Liver (tissue), 9 donors: Measurements from ENCODE around the gene CLEC20A. TPM values are rescaled to one million over a fixed set of nuclear protein-coding genes. Genes with fewer than 3 reads are reported as not detected.

ENCODE experiments used
- DNase-seq: peaks from one replicate; pipeline ENCODE4 v3.0.0-alpha.2; 2017; ENCODE audit warnings: low spot score
- H3K27ac ChIP-seq, 2 donors: one replicate each; pipeline ENCODE4 v1.7.0; 2013; ENCODE audit warnings: inconsistent platforms in 2 of 2, low read length in 2 of 2, control low read depth in 1 of 2, low read depth in 1 of 2, mild to moderate bottlenecking in 1 of 2
- H3K27me3 ChIP-seq, 4 donors: one replicate each; pipeline versions ENCODE4 v1.6.1 to v1.7.0; 2013; ENCODE audit warnings: low read length in 3 of 4, inconsistent platforms in 1 of 4, mild to moderate bottlenecking in 1 of 4, moderate library complexity in 1 of 4; ENCODE audit not compliant: control insufficient read depth in 4 of 4, insufficient read depth in 4 of 4
- H3K36me3 ChIP-seq, 4 donors: one replicate each; pipeline versions ENCODE4 v1.6.1 to v1.7.0; 2013; ENCODE audit warnings: low read length in 3 of 4, mild to moderate bottlenecking in 3 of 4, low read depth in 1 of 4, moderate library complexity in 1 of 4; ENCODE audit not compliant: control insufficient read depth in 4 of 4, insufficient read depth in 3 of 4
- H3K4me1 ChIP-seq, 4 donors: one replicate each; pipeline versions ENCODE4 v1.6.1 to v1.7.0; 2013; ENCODE audit warnings: low read length in 3 of 4, mild to moderate bottlenecking in 3 of 4, moderate library complexity in 1 of 4; ENCODE audit not compliant: control insufficient read depth in 4 of 4, insufficient read depth in 4 of 4
- H3K4me3 ChIP-seq, 3 donors: one replicate each; pipeline versions ENCODE4 v1.6.1 to v1.7.0; 2013; ENCODE audit warnings: low read length in 3 of 3, control low read depth in 1 of 3, low read depth in 1 of 3, mild to moderate bottlenecking in 1 of 3
- H3K9ac ChIP-seq, 2 donors: one replicate each; pipeline ENCODE4 v1.7.0; 2013; ENCODE audit warnings: low read length in 2 of 2, mild to moderate bottlenecking in 2 of 2, moderate library complexity in 2 of 2, control low read depth in 1 of 2, low read depth in 1 of 2
- H3K9me3 ChIP-seq, 4 donors: one replicate each; pipeline versions ENCODE4 v1.6.1 to v1.7.0; 2013; ENCODE audit warnings: low read length in 3 of 4; ENCODE audit not compliant: control insufficient read depth in 4 of 4
- ATF3 ChIP-seq: IDR thresholded peaks from 2 replicates; pipeline ENCODE4 v1.6.1; 2016; ENCODE audit warnings: antibody characterized with exemption
- EGR1 ChIP-seq, 2 donors: IDR thresholded peaks; 2 replicates each; pipeline ENCODE4 v1.6.1; 2016 to 2018; ENCODE audit warnings: antibody characterized with exemption in 2 of 2, low read depth in 2 of 2
- FOXA1 ChIP-seq: IDR thresholded peaks from 2 replicates; pipeline ENCODE4 v1.6.1; 2016; ENCODE audit warnings: antibody characterized with exemption
- FOXA2 ChIP-seq: IDR thresholded peaks from 2 replicates; pipeline ENCODE4 v1.6.1; 2016; ENCODE audit warnings: antibody characterized with exemption
- GABPA ChIP-seq, 2 donors: IDR thresholded peaks in 1 of 2; conservative IDR thresholded peaks in 1 of 2; 2 replicates each; pipeline ENCODE4 v1.6.1; 2016; ENCODE audit warnings: antibody characterized with exemption in 2 of 2, mild to moderate bottlenecking in 1 of 2, moderate library complexity in 1 of 2
- HNF4A ChIP-seq, 2 donors: conservative IDR thresholded peaks; 2 replicates each; pipeline ENCODE4 v1.6.1; 2016; ENCODE audit warnings: antibody characterized with exemption in 2 of 2, mild to moderate bottlenecking in 2 of 2
- HNF4G ChIP-seq: IDR thresholded peaks from 2 replicates; pipeline ENCODE4 v1.6.1; 2016; ENCODE audit warnings: antibody characterized with exemption
- JUND ChIP-seq, 2 donors: IDR thresholded peaks; 2 replicates each; pipeline ENCODE4 v1.6.1; 2016; ENCODE audit warnings: antibody characterized with exemption in 2 of 2
- NR2F2 ChIP-seq: IDR thresholded peaks from 2 replicates; pipeline ENCODE4 v1.6.1; 2016; ENCODE audit warnings: antibody characterized with exemption
- RAD21 ChIP-seq, 2 donors: IDR thresholded peaks; 2 replicates each; pipeline ENCODE4 v1.6.1; 2016; ENCODE audit warnings: antibody characterized with exemption in 2 of 2, mild to moderate bottlenecking in 2 of 2
- REST ChIP-seq: IDR thresholded peaks from 2 replicates; pipeline ENCODE4 v1.6.1; 2016; ENCODE audit warnings: antibody characterized with exemption, mild to moderate bottlenecking
- RXRA ChIP-seq, 2 donors: IDR thresholded peaks; 2 replicates each; pipeline ENCODE4 v1.6.1; 2017 to 2018; ENCODE audit warnings: antibody characterized with exemption in 2 of 2, mild to moderate bottlenecking in 1 of 2
- SP1 ChIP-seq: IDR thresholded peaks from 2 replicates; pipeline ENCODE4 v1.6.1; 2018; ENCODE audit warnings: antibody characterized with exemption, mild to moderate bottlenecking
- TAF1 ChIP-seq: conservative IDR thresholded peaks from 2 replicates; pipeline ENCODE4 v1.6.1; 2016; ENCODE audit warnings: antibody characterized with exemption, mild to moderate bottlenecking
- YY1 ChIP-seq: IDR thresholded peaks from 2 replicates; pipeline ENCODE4 v1.6.1; 2016; ENCODE audit warnings: antibody characterized with exemption, mild to moderate bottlenecking
- ZBTB33 ChIP-seq: IDR thresholded peaks from 2 replicates; pipeline ENCODE4 v1.6.1; 2016; ENCODE audit warnings: antibody characterized with exemption
- WGBS: extraction: QIAGEN DNeasy Blood & Tissue Kit; methylation state at CpG from one replicate; pipeline ENCODE4 v1.1.7; 2013; 5-methylcytosine and 5-hydroxymethylcytosine counted together
- polyA plus RNA-seq, 2 donors: library from polyadenylated mRNA; stranded (reverse) in 1 of 2; unstranded in 1 of 2; fragments of 200-250 nt in 1 of 2; fragments of >200 nt in 1 of 2; fragmentation: Nextera tagmentation in 1 of 2; extraction: Ambion mirVana in 1 of 2; gene quantifications; one replicate each; pipeline versions ENCODE4 v1.2.1 to v1.2.3, GENCODE V29; 2013 to 2015
- total RNA-seq, 2 donors: library from RNA; depleted of rRNA; stranded (reverse); fragments of >200 nt; gene quantifications; one replicate each; pipeline ENCODE4 v1.2.3, GENCODE V29; 2014
- TF ChIP-seq, protein P1 (sequence below): IDR thresholded peaks from 2 replicates; pipeline ENCODE4 v1.6.1; 2016; ENCODE audit warnings: antibody characterized with exemption
- TF ChIP-seq, protein P2 (sequence below): fragments of 150-350 bp; IDR thresholded peaks from 2 replicates; pipeline ENCODE4 v1.5.1; 2017; ENCODE audit warnings: improper control_type of control experiment, low read depth, low read length; ENCODE audit not compliant: missing input control
- donor health status: healthy.
- donor health status: healthy.
- donor health status: healthy.
- donor health status: healthy.
- donor health status: healthy.

CLEC20A gene
- total and polyA plus RNA-seq, 4 donors, result 0.33 TPM; not detected in 3

- DNase-seq, result no peak
- Histone ChIP-seq H3K4me1 (peaks cover 0 to 14% (median 4%) of the 10 kb centered on the region in 4 donors), H3K9ac (no peak overlapping the region), H3K27me3 (no peaks in the 10 kb centered on the region), H3K27ac (no peak overlapping the region), H3K4me3 (no peak overlapping the region), H3K9me3 (peaks cover 0 to 3% (median 0%) of the 10 kb centered on the region in 4 donors), H3K36me3 (no peaks in the 10 kb centered on the region)
- no peak for TF ChIP-seq RXRA (IDR thresholded peaks at IDR 0.05)
- TF ChIP-seq GABPA (IDR thresholded peaks at IDR 0.05 in 1 of 2, conservative IDR thresholded peaks at IDR 0.05 in 1 of 2), result no peak
- no peak for TF ChIP-seq FOXA2
- TF ChIP-seq ZBTB33, result no peak
- no peak for TF ChIP-seq JUND (IDR thresholded peaks at IDR 0.05)
- no peak for TF ChIP-seq SP1
- TF ChIP-seq FOXA1, result no peak
- WGBS, result 90% methylated on average over 4 of the region's 4 CpGs
Observed at GRCh38 chr1:178527117-178527516, 30.4 kb upstream of the CLEC20A start.

- Histone ChIP-seq H3K4me3 (no peak overlapping the region), H3K36me3 (no peaks in the 10 kb centered on the region), H3K9ac (no peak overlapping the region), H3K27me3 (no peaks in the 10 kb centered on the region), H3K9me3 (peaks cover 0 to 3% (median 0%) of the 10 kb centered on the region in 4 donors), H3K27ac (no peak overlapping the region), H3K4me1 (no peaks in the 10 kb centered on the region)
- TF ChIP-seq FOXA1, result no peak
- TF ChIP-seq RAD21 (IDR thresholded peaks at IDR 0.05), result no peak
- TF ChIP-seq NR2F2, result no peak
- TF ChIP-seq GABPA (IDR thresholded peaks at IDR 0.05 in 1 of 2, conservative IDR thresholded peaks at IDR 0.05 in 1 of 2), result no peak
- TF ChIP-seq HNF4A (conservative IDR thresholded peaks at IDR 0.05), result no peak
- TF ChIP-seq FOXA2, result no peak
- no peak for TF ChIP-seq ATF3
- no peak for TF ChIP-seq JUND (IDR thresholded peaks at IDR 0.05)
- no peak for TF ChIP-seq TAF1
- no peak for TF ChIP-seq HNF4G
- no peak for TF ChIP-seq RXRA (IDR thresholded peaks at IDR 0.05)
- no peak for TF ChIP-seq EGR1 (IDR thresholded peaks at IDR 0.05; ENCODE audit: low read depth in 2 of 2)
- no peak for TF ChIP-seq ZBTB33
- TF ChIP-seq REST, result no peak
- TF ChIP-seq, protein P1, sequence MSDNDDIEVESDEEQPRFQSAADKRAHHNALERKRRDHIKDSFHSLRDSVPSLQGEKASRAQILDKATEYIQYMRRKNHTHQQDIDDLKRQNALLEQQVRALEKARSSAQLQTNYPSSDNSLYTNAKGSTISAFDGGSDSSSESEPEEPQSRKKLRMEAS, result no peak
- TF ChIP-seq, protein P2, sequence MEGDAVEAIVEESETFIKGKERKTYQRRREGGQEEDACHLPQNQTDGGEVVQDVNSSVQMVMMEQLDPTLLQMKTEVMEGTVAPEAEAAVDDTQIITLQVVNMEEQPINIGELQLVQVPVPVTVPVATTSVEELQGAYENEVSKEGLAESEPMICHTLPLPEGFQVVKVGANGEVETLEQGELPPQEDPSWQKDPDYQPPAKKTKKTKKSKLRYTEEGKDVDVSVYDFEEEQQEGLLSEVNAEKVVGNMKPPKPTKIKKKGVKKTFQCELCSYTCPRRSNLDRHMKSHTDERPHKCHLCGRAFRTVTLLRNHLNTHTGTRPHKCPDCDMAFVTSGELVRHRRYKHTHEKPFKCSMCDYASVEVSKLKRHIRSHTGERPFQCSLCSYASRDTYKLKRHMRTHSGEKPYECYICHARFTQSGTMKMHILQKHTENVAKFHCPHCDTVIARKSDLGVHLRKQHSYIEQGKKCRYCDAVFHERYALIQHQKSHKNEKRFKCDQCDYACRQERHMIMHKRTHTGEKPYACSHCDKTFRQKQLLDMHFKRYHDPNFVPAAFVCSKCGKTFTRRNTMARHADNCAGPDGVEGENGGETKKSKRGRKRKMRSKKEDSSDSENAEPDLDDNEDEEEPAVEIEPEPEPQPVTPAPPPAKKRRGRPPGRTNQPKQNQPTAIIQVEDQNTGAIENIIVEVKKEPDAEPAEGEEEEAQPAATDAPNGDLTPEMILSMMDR, result no peak
- no peak for TF ChIP-seq YY1
- TF ChIP-seq SP1, result no peak
- DNase-seq, result no peak
- WGBS, result 95% methylated on average over 4 of the region's 4 CpGs
Observed at GRCh38 chr1:178521241-178521640, 24.5 kb upstream of the CLEC20A start.
